IPS DF 6.9 (cell line): Measurements from ENCODE around the gene NXPH4.

ENCODE experiments used
- DNase-seq: peaks from one replicate; pipeline ENCODE4 v3.0.0-alpha.2; 2013; ENCODE audit warnings: low read depth, low spot score
- H3K27ac ChIP-seq: one replicate; pipeline ENCODE4 v1.5.1; 2013; ENCODE audit warnings: low read length, control low read depth
- H3K27me3 ChIP-seq: 2 replicates; pipeline ENCODE4 v1.6.1; 2013; ENCODE audit warnings: mild to moderate bottlenecking, low read length; ENCODE audit not compliant: control insufficient read depth, insufficient read depth
- H3K36me3 ChIP-seq: 2 replicates; pipeline ENCODE4 v1.6.1; 2013; ENCODE audit warnings: low read length; ENCODE audit not compliant: control insufficient read depth, insufficient read depth
- H3K4me1 ChIP-seq: 2 replicates; pipeline ENCODE4 v1.6.1; 2013; ENCODE audit warnings: low read length; ENCODE audit not compliant: control insufficient read depth, insufficient read depth
- H3K4me3 ChIP-seq: 2 replicates; pipeline ENCODE4 v1.5.1; 2013; ENCODE audit warnings: mild to moderate bottlenecking, low read length
- H3K9me3 ChIP-seq: 2 replicates; pipeline ENCODE4 v1.6.1; 2013; ENCODE audit warnings: low read length, inconsistent platforms; ENCODE audit not compliant: control insufficient read depth, insufficient read depth
- WGBS: extraction: QIAGEN DNeasy Blood & Tissue Kit; methylation state at CpG from one replicate; pipeline ENCODE4 v1.1.7; 2013; ENCODE audit warnings: mixed read lengths, missing lambda C conversion rate; ENCODE audit not compliant: insufficient read length, insufficient coverage; 5-methylcytosine and 5-hydroxymethylcytosine counted together

The NXPH4 gene

DNA sequence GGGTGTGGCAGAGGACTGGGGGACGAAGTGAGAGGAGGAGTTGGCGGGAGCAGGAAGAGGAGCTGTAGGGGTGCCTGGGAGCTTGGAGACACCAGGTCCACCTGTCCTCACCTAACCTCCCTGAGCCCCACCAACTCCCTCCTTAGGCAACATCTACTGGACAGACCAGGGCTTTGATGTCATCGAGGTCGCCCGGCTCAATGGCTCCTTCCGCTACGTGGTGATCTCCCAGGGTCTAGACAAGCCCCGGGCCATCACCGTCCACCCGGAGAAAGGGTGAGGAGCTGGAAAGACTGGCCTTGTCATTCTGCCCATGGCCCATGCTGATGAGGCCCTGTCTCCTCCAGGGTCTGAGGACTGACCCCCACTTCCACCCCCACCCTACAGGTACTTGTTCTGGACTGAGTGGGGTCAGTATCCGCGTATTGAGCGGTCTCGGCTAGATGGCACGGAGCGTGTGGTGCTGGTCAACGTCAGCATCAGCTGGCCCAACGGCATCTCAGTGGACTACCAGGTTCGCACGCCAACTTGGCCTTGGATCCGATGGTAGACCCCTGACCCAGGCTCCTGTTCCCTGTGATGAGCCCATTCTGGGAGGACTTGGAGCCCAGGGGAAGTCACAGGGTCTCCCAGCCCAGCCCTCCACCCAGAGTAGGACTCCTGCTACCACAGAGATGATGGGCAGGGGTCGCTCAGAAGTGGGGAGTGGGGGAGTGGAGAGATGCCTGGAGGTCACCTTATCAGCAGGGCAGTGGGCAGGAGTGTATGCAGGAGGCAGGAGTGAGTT is 32.5 kb upstream of the NXPH4 start:
- no CpG with 5 or more reads among the region's 22 CpGs for whole genome bisulfite sequencing
- peaks cover 71% of the 10 kb centered on the region for H3K36me3 ChIP-seq
- no peak overlapping the region for H3K27ac ChIP-seq
- no peak overlapping the region for H3K4me3 ChIP-seq
- H3K27me3 ChIP-seq = no peaks in the 10 kb centered on the region
- DNase-seq = no peak
- H3K4me1 ChIP-seq = no peaks in the 10 kb centered on the region
- H3K9me3 ChIP-seq = no peaks in the 10 kb centered on the region

DNA sequence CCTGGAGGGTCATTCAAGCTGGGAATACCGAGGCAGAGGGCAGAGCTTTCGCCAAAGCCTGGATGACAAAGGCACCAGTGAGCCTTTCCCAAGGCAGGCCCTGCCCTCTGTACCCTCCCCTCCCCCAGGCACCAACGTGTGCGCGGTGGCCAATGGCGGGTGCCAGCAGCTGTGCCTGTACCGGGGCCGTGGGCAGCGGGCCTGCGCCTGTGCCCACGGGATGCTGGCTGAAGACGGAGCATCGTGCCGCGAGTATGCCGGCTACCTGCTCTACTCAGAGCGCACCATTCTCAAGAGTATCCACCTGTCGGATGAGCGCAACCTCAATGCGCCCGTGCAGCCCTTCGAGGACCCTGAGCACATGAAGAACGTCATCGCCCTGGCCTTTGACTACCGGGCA is 31.2 kb upstream of the NXPH4 start:
- WGBS = no CpG with 5 or more reads among the region's 25 CpGs
- peaks cover 65% of the 10 kb centered on the region for H3K36me3 ChIP-seq

DNA sequence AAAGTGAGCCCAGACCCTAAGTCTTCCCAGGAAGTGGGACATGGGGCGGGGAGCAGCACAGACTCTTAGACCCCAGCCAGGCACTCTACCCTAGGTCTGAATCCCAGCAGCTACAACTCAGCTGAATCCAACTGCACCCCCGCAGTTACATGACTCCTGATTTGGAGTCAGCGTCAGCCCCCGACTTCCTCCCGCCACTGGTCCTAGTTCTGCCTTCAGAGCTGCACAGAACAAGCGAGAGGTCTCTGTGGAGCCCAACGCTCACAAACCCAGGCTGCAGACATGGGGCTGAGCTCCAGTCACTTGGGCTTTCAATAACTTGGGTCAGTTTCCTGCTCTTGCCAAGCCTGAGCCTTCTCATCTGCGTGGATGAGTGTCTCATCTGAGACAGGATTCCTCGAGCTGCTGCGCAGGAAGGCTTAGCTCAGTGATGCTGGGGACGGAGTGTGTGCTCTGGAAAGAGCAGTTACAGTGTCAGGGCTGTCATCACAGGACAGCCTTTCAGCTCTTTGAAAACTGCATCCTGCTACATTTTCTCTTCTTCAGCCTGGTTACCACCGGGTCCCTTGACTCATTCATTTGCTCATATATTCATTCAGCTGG is 30.6 kb upstream of the NXPH4 start:
- no CpG with 5 or more reads among the region's 12 CpGs for WGBS
- DNase-seq = no peak
- Histone ChIP-seq H3K36me3 (peaks cover 65% of the 10 kb centered on the region), H3K27ac (no peak overlapping the region), H3K4me3 (no peak overlapping the region), H3K9me3 (no peaks in the 10 kb centered on the region), H3K4me1 (no peaks in the 10 kb centered on the region), H3K27me3 (no peaks in the 10 kb centered on the region)

More for the DNA sequence above, 31.2 kb upstream of the NXPH4 start:
- no peak for DNase-seq
- Histone ChIP-seq H3K4me3 (no peak overlapping the region), H3K27ac (no peak overlapping the region), H3K9me3 (no peaks in the 10 kb centered on the region), H3K4me1 (no peaks in the 10 kb centered on the region), H3K27me3 (no peaks in the 10 kb centered on the region)

GRCh38 chr12:57187222-57188089 is 29.1 kb upstream of the NXPH4 start:
- Histone ChIP-seq H3K4me1 (no peaks in the 10 kb centered on the region), H3K36me3 (peaks cover 75% of the 10 kb centered on the region), H3K4me3 (no peak overlapping the region), H3K27me3 (no peaks in the 10 kb centered on the region), H3K9me3 (no peaks in the 10 kb centered on the region), H3K27ac (no peak overlapping the region)
- WGBS = no CpG with 5 or more reads among the region's 21 CpGs
- no peak for DNase-seq

- Histone ChIP-seq H3K27ac (no peak overlapping the region), H3K27me3 (no peaks in the 10 kb centered on the region), H3K9me3 (no peaks in the 10 kb centered on the region), H3K4me1 (no peaks in the 10 kb centered on the region), H3K4me3 (no peak overlapping the region), H3K36me3 (peaks cover 81% of the 10 kb centered on the region)
- WGBS = no CpG with 5 or more reads among the region's 8 CpGs
- DNase-seq = no peak
Observed at GRCh38 chr12:57188090-57188425, 28.5 kb upstream of the NXPH4 start.

DNA sequence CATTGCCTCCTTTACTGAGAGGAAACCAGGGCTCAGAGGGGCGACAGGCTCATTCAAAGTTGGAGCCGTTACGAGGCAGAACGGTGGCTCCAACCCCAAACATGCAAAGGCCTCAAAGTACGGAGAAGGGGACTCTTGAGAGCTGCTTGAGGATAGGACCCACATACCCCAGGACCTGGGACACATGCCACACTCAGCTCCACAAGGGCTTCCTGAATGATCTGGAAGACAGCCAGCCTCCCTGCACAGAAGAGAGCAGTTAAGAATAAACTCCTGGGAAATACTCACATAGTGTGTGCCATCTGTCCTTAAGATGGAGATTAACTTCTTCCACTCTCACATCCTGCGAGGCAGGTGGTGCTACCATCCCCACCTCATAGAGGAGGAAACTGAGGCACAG is 26.6 kb upstream of the NXPH4 start:
- WGBS = no CpG with 5 or more reads among the region's 6 CpGs
- Histone ChIP-seq H3K27me3 (no peaks in the 10 kb centered on the region), H3K27ac (no peak overlapping the region), H3K36me3 (peaks cover 82% of the 10 kb centered on the region), H3K4me1 (no peaks in the 10 kb centered on the region), H3K4me3 (no peak overlapping the region), H3K9me3 (no peaks in the 10 kb centered on the region)
- DNase-seq = no peak

DNA sequence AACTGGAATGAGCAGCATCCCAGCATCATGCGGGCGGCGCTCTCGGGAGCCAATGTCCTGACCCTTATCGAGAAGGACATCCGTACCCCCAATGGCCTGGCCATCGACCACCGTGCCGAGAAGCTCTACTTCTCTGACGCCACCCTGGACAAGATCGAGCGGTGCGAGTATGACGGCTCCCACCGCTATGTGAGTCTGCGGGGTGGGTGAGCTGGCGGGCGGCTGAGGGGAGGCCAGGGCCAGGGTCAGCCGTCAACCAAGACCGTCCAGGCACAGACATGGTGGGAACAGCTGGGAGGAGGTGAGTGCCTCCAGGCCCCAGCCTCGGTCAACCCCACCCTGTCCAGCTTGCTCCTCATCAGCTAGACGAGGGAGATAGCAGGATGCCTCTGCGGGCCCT is 25.8 kb upstream of the NXPH4 start:
- WGBS = no CpG with 5 or more reads among the region's 23 CpGs
- no peak for DNase-seq
- Histone ChIP-seq H3K9me3 (no peaks in the 10 kb centered on the region), H3K4me3 (no peak overlapping the region), H3K27ac (no peak overlapping the region), H3K27me3 (no peaks in the 10 kb centered on the region), H3K4me1 (no peaks in the 10 kb centered on the region), H3K36me3 (peaks cover 82% of the 10 kb centered on the region)

DNA sequence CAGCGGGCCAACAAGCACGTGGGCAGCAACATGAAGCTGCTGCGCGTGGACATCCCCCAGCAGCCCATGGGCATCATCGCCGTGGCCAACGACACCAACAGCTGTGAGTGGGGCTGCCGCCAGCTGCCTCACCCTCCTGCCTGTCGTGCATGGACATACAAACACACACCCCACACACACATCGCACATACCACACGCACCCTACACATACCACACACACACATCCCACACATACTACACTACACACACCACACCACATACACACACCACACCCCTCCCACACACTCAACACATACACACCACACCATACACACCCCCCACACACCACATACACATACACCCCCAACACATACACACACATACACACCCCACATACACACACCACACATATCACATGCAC is 25.2 kb upstream of the NXPH4 start:
- H3K9me3 ChIP-seq = no peaks in the 10 kb centered on the region
- WGBS = 100% methylated on average over 3 of the region's 11 CpGs
- no peak overlapping the region for H3K4me3 ChIP-seq
- no peak for DNase-seq
- no peaks in the 10 kb centered on the region for H3K4me1 ChIP-seq
- peaks cover 81% of the 10 kb centered on the region for H3K36me3 ChIP-seq
- H3K27me3 ChIP-seq = no peaks in the 10 kb centered on the region
- no peak overlapping the region for H3K27ac ChIP-seq

DNA sequence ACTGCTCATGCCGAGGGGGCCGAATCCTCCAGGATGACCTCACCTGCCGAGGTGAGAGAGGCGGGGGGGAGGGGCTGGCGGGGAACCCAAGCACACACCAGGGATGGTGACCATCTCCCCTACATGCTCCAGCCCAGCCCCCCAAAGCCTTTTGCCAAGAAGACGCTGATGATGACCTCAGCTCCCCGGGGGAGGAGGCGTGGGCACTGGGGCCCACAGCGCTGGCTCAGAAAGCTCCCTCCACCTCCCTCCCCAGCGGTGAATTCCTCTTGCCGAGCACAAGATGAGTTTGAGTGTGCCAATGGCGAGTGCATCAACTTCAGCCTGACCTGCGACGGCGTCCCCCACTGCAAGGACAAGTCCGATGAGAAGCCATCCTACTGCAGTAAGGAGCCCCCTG is 23.7 kb upstream of the NXPH4 start:
- no peak overlapping the region for H3K4me3 ChIP-seq
- no peaks in the 10 kb centered on the region for H3K9me3 ChIP-seq
- no CpG with 5 or more reads among the region's 16 CpGs for WGBS
- H3K27me3 ChIP-seq = no peaks in the 10 kb centered on the region
- peaks cover 84% of the 10 kb centered on the region for H3K36me3 ChIP-seq
- no peaks in the 10 kb centered on the region for H3K4me1 ChIP-seq
- DNase-seq = no peak
- no peak overlapping the region for H3K27ac ChIP-seq

GRCh38 chr12:57193706-57194245 is 22.8 kb upstream of the NXPH4 start:
- Histone ChIP-seq H3K27ac (no peak overlapping the region), H3K9me3 (no peaks in the 10 kb centered on the region), H3K4me3 (no peak overlapping the region), H3K4me1 (no peaks in the 10 kb centered on the region), H3K36me3 (peaks cover 88% of the 10 kb centered on the region), H3K27me3 (no peaks in the 10 kb centered on the region)
- DNase-seq = no peak
- WGBS = no CpG with 5 or more reads among the region's 19 CpGs
